Astrocyte (in vitro differentiated cells and primary cell): ENCODE measurements around the gene SLC16A7. TPM values are rescaled to one million over a fixed set of nuclear protein-coding genes. Genes with fewer than 3 reads are reported as not detected.
A peak's percentile ranks its signal among the peaks of the same experiment; 100 is the strongest.

Experiments used
- DNase-seq: peaks from one replicate; pipeline ENCODE4 v3.0.0-alpha.2; 2010; ENCODE audit warnings: low read depth
- FAIRE-seq: peaks from 2 replicates; lab custom pipeline; 2011; peaks lifted over from hg19 to GRCh38; lab: Jason Lieb, UNC
- H2AFZ ChIP-seq: 2 replicates; pipeline ENCODE4 v1.6.0; 2012; ENCODE audit warnings: low read depth, low read length, inconsistent platforms
- H3K27ac ChIP-seq: 2 replicates; pipeline ENCODE4 v1.5.1; 2011; ENCODE audit warnings: low read depth, low read length, inconsistent platforms
- H3K27me3 ChIP-seq: 2 replicates; pipeline ENCODE4 v1.6.0; 2011; ENCODE audit warnings: low read length, inconsistent platforms; ENCODE audit not compliant: insufficient read depth
- H3K36me3 ChIP-seq: 2 replicates; pipeline ENCODE4 v1.5.1; 2011; ENCODE audit warnings: low read length, inconsistent platforms; ENCODE audit not compliant: insufficient read depth
- H3K4me1 ChIP-seq: 2 replicates; pipeline ENCODE4 v1.5.1; 2011; ENCODE audit warnings: low read length, inconsistent platforms; ENCODE audit not compliant: insufficient read depth
- H3K4me2 ChIP-seq: 2 replicates; pipeline ENCODE4 v1.6.0; 2012; ENCODE audit warnings: low read length, inconsistent platforms
- H3K4me3 ChIP-seq: 2 replicates; pipeline ENCODE4 v1.5.1; 2011; ENCODE audit warnings: low read depth, mild to moderate bottlenecking, low read length, inconsistent platforms; ENCODE audit not compliant: insufficient read depth
- H3K79me2 ChIP-seq: 2 replicates; pipeline ENCODE4 v1.6.0; 2012; ENCODE audit warnings: mild to moderate bottlenecking, low read length, inconsistent platforms; ENCODE audit not compliant: insufficient read depth
- H3K9ac ChIP-seq: 2 replicates; pipeline ENCODE4 v1.6.0; 2012; ENCODE audit warnings: mild to moderate bottlenecking, low read length, inconsistent platforms
- H3K9me3 ChIP-seq: 2 replicates; pipeline ENCODE4 v1.5.1; 2012; ENCODE audit warnings: low read depth, mild to moderate bottlenecking, low read length, inconsistent platforms; ENCODE audit not compliant: insufficient read depth
- H4K20me1 ChIP-seq: 2 replicates; pipeline ENCODE4 v1.6.0; 2012; ENCODE audit warnings: low read length, inconsistent platforms; ENCODE audit not compliant: insufficient read depth
- H3K27ac Mint-ChIP-seq: one replicate; pipeline ENCODE4 v1.8.0; 2021; ENCODE audit warnings: mild to moderate bottlenecking, mixed read lengths; ENCODE audit not compliant: unreplicated experiment
- H3K27me3 Mint-ChIP-seq: one replicate; pipeline ENCODE4 v1.8.0; 2021; ENCODE audit warnings: low read depth, mixed read lengths; ENCODE audit not compliant: unreplicated experiment
- H3K36me3 Mint-ChIP-seq: one replicate; pipeline ENCODE4 v1.8.0; 2021; ENCODE audit warnings: low read depth, mixed read lengths; ENCODE audit not compliant: unreplicated experiment
- H3K4me1 Mint-ChIP-seq: one replicate; pipeline ENCODE4 v1.8.0; 2021; ENCODE audit warnings: low read depth, mixed read lengths; ENCODE audit not compliant: unreplicated experiment
- H3K4me3 Mint-ChIP-seq: one replicate; pipeline ENCODE4 v1.8.0; 2021; ENCODE audit warnings: mild to moderate bottlenecking, moderate library complexity, mixed read lengths; ENCODE audit not compliant: unreplicated experiment
- H3K9me3 Mint-ChIP-seq: one replicate; pipeline ENCODE4 v1.8.0; 2021; ENCODE audit warnings: mild to moderate bottlenecking, mixed read lengths; ENCODE audit not compliant: unreplicated experiment
- EZH2 ChIP-seq: IDR thresholded peaks from 2 replicates; pipeline ENCODE4 v1.6.1; 2012; ENCODE audit warnings: mild to moderate bottlenecking, low read length, inconsistent platforms; ENCODE audit not compliant: insufficient read depth
- total RNA-seq: library from RNA; stranded (reverse); gene quantifications from 2 replicates; pipeline ENCODE4 v1.2.1, GENCODE V29; 2021
- TF ChIP-seq, protein P1 (sequence below): IDR thresholded peaks from 2 replicates; pipeline ENCODE4 v1.5.1; 2011; ENCODE audit warnings: low read depth, mild to moderate bottlenecking, inconsistent platforms, low read length, moderate library complexity; ENCODE audit not compliant: insufficient read depth

Gene SLC16A7
- total RNA-seq, 1 donor from 2014 or later: 4.5 TPM

- H3K4me3 Mint-ChIP-seq: no peak overlapping the region
- H3K4me1 Mint-ChIP-seq: peaks cover 7% of the 10 kb centered on the region
- no peaks in the 10 kb centered on the region for H3K36me3 Mint-ChIP-seq
- no peak for TF ChIP-seq EZH2
- TF ChIP-seq, protein P1, sequence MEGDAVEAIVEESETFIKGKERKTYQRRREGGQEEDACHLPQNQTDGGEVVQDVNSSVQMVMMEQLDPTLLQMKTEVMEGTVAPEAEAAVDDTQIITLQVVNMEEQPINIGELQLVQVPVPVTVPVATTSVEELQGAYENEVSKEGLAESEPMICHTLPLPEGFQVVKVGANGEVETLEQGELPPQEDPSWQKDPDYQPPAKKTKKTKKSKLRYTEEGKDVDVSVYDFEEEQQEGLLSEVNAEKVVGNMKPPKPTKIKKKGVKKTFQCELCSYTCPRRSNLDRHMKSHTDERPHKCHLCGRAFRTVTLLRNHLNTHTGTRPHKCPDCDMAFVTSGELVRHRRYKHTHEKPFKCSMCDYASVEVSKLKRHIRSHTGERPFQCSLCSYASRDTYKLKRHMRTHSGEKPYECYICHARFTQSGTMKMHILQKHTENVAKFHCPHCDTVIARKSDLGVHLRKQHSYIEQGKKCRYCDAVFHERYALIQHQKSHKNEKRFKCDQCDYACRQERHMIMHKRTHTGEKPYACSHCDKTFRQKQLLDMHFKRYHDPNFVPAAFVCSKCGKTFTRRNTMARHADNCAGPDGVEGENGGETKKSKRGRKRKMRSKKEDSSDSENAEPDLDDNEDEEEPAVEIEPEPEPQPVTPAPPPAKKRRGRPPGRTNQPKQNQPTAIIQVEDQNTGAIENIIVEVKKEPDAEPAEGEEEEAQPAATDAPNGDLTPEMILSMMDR: no peak
- FAIRE-seq: no peak
- H3K27me3 Mint-ChIP-seq: no peaks in the 10 kb centered on the region
- Histone ChIP-seq H3K4me2 (peak overlapping the region; percentile 18), H3K79me2 (no peaks in the 10 kb centered on the region), H3K27ac (no peak overlapping the region), H4K20me1 (no peaks in the 10 kb centered on the region), H2AFZ (no peak overlapping the region), H3K27me3 (no peaks in the 10 kb centered on the region), H3K36me3 (no peaks in the 10 kb centered on the region), H3K9ac (no peak overlapping the region), H3K4me1 (peaks cover 6% of the 10 kb centered on the region), H3K4me3 (no peak overlapping the region), H3K9me3 (no peaks in the 10 kb centered on the region)
- H3K27ac Mint-ChIP-seq: peak overlapping the region; percentile 6
- H3K9me3 Mint-ChIP-seq: no peaks in the 10 kb centered on the region
- DNase-seq: no peak
These were observed 140.5 kb downstream of the SLC16A7 start for GRCh38 chr12:59736359-59736758.

GRCh38 chr12:59736786-59737185, 141.0 kb downstream of the SLC16A7 start:
- peak overlapping the region; percentile 6 for H3K27ac Mint-ChIP-seq
- Histone ChIP-seq H3K4me1 (peaks cover 6% of the 10 kb centered on the region), H3K27ac (no peak overlapping the region), H3K4me3 (no peak overlapping the region), H3K9me3 (no peaks in the 10 kb centered on the region), H3K36me3 (no peaks in the 10 kb centered on the region), H3K9ac (no peak overlapping the region), H3K79me2 (no peaks in the 10 kb centered on the region), H3K4me2 (peak overlapping the region; percentile 18), H4K20me1 (no peaks in the 10 kb centered on the region), H2AFZ (no peak overlapping the region), H3K27me3 (no peaks in the 10 kb centered on the region)
- no peaks in the 10 kb centered on the region for H3K9me3 Mint-ChIP-seq
- FAIRE-seq: peak; percentile 84
- TF ChIP-seq EZH2: no peak
- TF ChIP-seq, protein P1: no peak
- H3K36me3 Mint-ChIP-seq: no peaks in the 10 kb centered on the region
- DNase-seq: peak; percentile 87
- H3K4me1 Mint-ChIP-seq: peaks cover 7% of the 10 kb centered on the region
- no peaks in the 10 kb centered on the region for H3K27me3 Mint-ChIP-seq
- H3K4me3 Mint-ChIP-seq: no peak overlapping the region

- Histone ChIP-seq H3K4me3 (no peak overlapping the region), H3K4me2 (no peak overlapping the region), H3K79me2 (no peaks in the 10 kb centered on the region), H3K9ac (no peak overlapping the region), H3K27ac (no peak overlapping the region), H3K36me3 (no peaks in the 10 kb centered on the region), H3K27me3 (no peaks in the 10 kb centered on the region), H3K4me1 (peaks cover 6% of the 10 kb centered on the region), H3K9me3 (no peaks in the 10 kb centered on the region), H4K20me1 (no peaks in the 10 kb centered on the region), H2AFZ (no peak overlapping the region)
- FAIRE-seq (no peak), DNase-seq (peak; percentile 13)
- Mint-ChIP-seq H3K9me3 (no peaks in the 10 kb centered on the region), H3K36me3 (no peaks in the 10 kb centered on the region), H3K27me3 (no peaks in the 10 kb centered on the region), H3K4me1 (peaks cover 11% of the 10 kb centered on the region), H3K27ac (no peak overlapping the region), H3K4me3 (no peak overlapping the region)
- TF ChIP-seq, protein P1: no peak
- no peak for TF ChIP-seq EZH2
These were observed 142.1 kb downstream of the SLC16A7 start for GRCh38 chr12:59737725-59738463.
